IPS-NIHi7 (cell line): ENCODE data around the gene DCLK1.

Source experiments
- DNase-seq: peaks from one replicate; pipeline ENCODE4 v3.0.0; 2012; ENCODE audit warnings: mixed read lengths; ENCODE audit errors: extremely low spot score

DCLK1 gene

DNA sequence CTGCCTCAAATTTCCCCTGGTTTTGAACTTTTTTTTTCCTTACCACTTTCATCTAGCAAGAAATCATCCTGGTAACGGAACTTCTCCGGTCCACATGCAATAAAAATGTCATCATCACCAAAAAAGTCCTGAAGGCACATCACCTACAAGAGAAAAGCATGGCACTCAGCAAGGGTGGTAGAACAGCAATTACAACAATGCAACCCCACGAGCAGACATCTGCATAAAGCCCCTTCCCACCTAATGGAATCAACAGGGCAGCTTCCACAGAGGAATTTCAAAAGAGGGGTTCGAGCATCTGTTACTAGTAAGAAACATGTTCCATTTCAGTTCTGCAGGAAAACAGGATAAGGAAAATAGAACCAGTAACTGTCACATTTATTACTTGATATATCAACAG, 183.9 kb downstream of the DCLK1 start:
- no peak for DNase-seq

DNA sequence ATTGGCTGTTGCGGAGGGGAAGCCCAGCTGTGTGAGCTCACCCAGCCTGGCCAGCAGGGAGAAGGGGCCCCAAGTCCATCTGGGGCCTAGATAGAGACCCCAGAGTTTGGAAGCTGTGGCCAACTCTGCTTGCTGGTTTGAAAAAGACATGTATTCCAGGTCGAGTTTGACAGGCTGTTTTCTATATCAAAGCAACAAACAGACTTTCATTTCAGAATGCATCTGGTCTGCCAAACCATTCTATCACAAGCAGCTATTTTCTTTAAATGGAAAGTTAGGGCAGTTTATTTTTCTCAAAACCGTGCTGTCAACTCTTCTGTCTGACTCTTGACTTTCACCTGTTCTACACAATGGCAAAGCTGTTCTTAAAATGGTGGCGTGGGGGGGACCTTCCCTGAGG, 185.8 kb downstream of the DCLK1 start:
- no peak for DNase-seq

DNA sequence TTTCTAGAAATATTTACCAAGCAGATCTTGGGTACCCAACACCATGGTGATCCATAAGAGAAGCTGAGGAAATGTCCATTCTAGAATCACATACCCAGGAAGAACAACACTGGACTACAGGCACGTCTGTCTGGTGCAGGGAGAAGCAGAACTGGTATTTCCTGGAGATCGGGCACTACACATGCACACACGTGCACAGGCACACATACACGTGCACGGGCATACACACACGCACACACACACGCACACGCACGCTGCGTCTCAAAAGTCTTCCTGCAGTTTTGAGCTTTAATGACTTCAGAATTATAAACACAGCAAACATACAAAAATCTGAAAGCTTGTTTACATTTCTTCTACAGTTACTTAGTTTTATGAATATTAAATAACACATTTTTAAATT, 189.8 kb downstream of the DCLK1 start:
- DNase-seq, result no peak

DNA sequence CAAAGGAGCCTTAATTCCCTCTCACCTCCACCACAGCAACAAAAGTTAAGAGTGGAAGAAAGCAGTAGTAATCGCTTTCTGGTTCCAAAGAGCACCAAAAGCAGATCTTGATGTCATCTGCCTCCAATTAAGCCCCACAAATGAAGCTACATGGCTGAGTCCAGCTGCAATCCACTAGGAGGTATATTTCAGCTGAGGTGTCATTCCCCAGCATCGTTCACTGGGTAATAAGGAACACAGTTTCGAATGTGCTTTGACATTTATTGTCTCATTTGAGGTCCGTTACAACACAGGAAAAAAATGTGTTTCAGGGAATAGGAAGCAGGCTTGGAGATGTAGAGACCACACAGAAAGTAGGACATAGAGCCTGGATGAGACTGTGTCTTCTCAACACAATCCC, 190.4 kb downstream of the DCLK1 start:
- DNase-seq, result no peak

DNA sequence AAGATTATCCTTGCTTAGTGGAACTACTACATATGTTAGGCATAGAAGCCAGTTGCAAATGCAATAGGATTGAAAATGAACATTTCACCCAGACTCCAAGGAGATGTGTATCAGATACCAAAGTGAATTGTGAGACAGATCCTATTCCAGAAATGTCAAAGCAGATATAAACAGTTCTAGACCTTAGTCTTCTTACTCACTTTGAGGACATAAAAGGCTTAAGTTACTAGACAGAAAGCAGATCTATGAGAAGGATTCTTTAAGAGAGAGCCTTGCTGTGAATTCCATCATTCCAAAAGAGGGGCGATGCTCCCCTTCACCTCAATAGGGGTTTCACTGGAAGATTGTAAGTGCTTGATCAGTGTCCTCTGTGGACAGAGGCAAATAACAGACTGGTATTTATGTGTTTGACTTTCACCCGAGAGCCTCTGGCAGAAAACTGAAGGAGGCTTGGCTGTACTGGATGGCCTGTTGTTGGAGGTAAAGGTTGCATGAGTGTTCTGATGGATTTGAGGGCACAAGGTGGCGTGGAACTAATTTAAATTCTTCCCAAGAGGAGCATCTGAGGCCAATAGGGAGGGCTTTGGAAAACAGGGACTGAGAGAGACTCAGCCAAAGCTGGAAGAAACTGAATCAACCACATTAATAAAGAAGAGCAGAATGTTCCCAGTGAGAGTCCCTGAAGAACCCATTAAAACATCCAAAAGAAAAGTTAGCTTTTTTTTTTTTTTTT, 194.8 kb downstream of the DCLK1 start:
- DNase-seq, result no peak

DNA sequence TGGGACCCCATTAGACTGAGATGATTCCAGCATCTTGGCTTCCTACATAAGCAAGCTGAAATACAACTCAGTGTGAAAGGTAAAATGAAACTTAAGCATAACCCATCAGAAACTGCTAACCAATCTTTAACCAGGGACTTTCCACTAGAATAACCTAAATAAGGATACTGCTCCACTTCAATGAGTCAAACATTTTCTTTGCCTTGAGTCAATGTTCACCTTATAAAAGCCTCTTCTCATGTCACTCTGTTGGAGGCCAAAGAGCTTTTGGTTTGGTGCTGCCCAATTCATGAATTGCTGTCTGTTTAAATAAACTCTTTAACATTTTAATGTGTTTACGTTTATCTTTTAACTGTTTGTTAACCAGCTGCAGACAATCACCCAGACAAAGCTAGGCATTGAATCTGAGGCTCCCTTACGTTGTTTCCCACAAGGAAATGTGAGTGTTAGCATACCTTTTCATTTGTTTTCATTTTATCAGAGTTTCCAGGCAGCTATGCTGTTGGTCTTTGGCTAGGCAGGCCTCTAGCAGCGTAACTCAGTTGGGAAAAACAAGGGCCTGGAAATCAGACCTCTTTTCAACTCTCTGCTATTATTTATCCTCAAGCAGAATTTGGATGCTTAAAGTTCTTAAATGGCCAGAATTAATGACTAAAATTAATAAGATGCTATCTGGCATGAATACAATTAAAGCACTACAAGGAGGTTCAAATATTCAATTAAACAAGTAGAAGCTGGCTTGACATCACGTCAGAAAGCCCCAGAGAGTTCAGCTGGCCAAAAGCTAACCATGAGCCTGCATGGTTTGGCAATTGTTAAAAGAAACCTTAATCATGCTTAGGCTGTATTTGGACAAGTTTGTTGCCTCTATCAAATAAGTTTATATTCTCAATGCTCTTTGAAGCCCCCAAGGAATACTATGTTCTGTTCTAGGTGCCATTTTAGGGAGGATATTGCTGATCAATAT, 200.2 kb downstream of the DCLK1 start:
- DNase-seq, result no peak

DNA sequence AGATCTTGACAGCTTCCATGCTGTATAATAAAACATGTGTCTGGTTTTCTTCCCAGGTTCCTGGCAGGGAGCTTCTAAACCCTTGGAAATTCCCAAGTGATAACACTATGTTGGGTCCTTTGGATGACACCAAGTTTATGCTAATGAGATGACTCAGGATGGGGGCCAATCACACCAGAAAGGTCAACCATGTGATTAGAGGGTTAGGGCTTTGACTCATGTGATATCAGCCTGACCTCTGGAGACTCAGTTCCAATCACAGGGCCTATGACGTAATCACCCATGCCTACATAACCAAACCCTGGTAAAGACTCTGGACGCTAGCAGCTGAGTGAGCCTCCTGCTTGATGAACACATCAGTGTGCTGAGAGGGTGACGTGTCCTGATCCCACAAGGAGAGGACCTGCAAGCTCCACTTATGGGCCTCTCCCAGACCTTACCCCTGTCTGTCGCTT, 203.6 kb downstream of the DCLK1 start:
- peak; percentile 29 for DNase-seq

DNA sequence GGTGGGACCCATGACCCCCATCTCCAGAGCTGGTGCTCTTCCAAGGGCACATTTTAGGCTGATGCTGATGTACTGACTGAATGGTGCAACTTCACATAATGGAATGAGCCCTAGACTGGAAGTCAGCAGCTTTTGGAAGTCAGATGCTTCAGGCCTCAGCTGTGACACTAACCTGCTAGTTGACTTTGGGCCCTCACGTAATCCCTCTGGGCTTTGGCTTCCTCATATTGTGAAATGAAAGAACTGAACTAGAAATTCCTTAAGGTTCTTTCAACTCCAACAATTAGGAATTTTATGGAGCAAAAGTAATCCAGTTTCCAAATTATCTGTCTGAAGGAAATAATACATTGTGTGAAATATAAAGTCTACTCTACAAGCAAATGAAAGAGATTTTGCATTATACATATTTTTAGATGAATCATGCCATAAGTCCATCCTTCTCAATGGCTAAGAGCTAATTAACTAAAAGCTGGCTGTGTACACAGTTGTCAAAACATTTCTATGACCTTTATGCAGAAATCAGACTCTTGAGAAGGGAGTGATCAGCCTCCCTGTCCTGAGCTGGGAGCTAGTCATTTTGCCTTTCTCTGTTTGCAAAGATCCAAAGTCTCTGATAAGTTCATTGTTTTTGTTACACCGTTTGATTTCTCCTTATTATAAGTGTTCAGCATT, 204.2 kb downstream of the DCLK1 start:
- DNase-seq, result no peak

DNA sequence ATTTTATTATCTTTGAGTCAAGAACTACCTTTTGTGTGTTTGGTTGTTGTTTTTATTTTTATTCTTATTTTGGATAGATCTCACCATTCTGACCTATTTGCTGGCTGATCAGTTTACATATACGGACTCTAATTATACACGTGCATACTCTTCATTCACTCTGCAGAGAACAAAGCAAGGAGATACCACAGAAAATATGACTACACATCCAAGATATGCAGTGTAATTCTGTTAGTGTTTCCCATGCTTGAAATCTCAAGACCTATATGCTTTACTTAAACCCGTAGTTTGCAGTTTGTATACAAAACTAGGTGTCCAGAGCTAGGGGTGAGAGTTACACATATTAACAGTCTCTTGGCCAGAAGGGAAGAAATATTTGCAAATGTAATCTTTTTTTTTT, 205.5 kb downstream of the DCLK1 start:
- no peak for DNase-seq

DNA sequence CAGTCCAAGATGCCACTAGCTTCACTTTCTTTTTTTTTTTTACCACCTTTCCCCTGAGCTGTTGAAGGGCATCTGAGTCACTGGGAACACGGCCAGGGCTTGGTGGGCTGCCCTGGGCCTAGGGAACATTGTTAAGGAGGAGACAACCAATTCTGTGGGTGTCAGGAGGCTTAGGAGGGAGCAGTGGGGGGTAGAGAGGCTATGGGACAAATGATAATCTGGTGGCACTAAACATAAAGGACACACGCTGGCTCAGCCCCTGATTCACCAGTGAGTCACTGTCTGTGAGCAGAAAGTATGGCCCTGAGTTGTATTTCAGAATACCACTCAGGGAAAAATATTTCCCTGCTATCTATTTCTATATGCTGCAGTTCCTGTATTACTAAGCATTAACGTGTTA, 207.8 kb downstream of the DCLK1 start:
- no peak for DNase-seq

DNA sequence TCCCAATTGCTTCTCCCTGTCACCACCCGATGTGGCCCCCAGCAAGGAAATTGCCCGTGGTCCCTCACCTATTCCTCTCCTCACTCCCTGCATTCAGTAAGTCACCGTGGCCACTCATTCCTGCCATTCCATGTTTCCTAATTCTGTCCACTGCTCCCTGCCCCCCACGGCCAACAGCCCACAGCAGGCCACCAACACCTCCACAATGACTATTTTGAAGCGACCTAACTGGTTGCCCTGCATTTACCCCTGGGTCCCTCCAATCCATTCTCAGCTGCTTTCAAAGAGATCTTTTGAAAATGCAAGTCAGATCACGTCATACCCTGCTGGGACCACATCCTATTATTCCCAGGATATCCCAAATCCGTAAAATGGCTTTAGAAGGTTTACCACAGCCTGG, 210.4 kb downstream of the DCLK1 start:
- peak; percentile 21 for DNase-seq

DNA sequence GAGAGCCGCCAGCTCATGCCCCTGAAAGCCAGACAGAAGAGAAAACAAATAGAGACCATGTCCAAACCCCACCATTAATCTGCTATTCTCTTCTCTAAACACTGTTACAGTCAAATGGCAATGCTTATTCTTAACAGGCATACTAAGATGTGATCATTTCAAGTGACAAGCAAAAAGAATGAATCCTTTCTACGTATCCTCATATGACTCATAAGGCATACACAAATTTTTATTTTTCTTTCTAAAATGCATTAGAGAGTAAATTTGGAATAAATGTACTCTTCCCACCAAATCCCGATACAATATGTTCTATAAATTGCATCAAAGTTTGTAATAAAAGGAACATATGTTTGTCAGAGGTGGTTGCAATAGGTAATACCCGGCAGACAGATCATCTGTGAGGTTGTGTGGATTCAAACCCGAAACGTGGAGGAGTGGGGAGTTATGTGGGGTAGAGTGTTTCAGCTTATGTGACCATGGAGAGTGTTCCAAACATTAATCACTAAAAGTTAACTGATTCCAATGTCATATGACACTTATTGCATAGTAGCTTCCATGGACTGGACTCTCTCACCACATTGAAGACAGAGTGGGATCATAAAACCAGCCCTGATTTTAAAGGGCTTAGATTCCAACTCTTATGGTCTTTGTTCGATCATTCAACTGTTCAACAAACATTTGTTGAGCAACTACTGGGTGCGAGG, 213.1 kb downstream of the DCLK1 start:
- DNase-seq, result no peak

DNA sequence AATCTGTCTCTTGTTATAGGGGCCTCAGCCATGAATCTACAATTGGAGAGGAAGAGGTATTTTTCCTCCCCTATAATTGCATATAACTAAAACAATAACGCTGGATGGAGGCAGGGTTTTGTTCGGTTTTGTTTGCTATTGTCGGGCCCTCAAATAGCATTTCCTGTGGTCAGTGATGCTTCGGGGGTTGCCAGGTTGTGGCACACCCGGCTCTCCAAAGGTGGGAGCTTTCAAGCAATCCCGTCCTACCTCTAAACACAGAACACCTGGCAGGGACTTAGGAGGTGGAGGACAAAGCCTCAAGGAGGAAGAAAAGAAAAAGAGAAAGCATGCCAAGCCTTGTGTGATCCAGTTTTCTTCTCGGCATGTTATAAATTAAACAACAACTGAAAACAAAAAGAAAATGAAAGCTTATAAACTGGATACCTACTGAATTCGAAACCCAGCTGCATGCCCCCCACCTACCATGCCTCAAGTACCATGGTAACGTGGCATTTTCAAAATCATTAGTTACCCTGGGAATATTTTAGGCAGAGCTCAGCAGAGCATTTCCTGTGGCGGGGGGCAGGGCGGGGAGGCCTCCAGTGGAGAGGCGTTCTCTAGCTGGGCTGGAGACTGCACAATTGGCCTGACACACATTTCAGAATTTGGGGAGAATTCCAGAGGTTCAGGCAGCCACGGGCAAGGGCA, 213.8 kb downstream of the DCLK1 start:
- no peak for DNase-seq

DNA sequence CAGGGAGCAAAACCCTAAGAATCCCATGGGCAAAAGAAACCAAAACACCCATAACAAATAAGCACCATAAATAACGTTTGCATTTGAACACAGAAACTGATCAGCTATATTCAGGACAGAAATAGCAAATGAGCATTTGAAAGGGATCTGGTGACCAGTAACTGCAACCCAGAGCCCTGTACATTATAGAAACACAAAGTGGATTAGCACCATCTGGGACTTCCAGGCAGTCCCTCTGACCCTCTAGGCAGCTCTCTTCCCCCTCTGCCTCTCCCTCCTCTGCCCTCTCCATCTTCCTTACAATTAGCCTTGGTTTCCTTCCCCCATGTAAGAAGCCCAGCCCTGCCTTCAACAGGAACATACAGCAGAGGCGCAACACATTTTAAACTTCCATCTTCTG, 215.0 kb downstream of the DCLK1 start:
- no peak for DNase-seq

DNA sequence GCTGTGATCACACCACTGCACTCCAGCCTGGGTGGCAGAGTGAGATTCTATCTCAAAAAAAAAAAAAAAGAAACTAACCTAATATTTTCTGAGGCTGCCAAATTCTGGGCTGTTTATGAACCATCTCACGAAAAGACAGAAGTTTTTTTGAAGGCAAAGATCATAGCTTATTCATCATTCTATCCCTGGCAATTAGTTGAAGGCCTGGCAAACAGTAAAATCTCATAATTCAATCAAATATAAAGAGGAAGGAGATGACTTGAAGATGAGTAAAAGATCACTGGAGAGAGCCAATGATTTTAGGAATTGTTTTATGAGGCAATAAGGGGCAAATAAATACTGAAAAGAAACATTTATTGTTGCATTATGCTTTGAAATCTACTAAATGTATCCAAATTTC, 216.5 kb downstream of the DCLK1 start:
- DNase-seq, result no peak

DNA sequence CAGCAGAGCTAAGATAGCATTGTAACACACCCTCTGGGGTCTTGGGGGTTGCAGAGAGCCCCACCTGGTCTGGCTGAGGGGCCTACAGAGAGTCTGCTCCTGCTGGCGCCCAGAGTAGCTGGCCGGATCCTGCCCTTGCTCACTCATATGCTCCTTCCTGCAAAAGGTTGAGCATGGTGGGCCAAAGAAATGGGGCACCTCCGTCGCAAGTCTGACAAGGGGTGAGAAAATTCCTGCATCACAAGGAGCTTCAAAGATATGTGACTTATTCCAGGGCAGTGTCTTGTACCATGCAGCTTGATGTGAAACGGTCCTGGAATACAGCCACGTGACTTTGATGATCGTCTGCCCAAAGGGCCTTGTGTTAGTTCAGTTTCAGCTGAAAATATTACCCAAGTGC, 218.3 kb downstream of the DCLK1 start:
- DNase-seq, result no peak

DNA sequence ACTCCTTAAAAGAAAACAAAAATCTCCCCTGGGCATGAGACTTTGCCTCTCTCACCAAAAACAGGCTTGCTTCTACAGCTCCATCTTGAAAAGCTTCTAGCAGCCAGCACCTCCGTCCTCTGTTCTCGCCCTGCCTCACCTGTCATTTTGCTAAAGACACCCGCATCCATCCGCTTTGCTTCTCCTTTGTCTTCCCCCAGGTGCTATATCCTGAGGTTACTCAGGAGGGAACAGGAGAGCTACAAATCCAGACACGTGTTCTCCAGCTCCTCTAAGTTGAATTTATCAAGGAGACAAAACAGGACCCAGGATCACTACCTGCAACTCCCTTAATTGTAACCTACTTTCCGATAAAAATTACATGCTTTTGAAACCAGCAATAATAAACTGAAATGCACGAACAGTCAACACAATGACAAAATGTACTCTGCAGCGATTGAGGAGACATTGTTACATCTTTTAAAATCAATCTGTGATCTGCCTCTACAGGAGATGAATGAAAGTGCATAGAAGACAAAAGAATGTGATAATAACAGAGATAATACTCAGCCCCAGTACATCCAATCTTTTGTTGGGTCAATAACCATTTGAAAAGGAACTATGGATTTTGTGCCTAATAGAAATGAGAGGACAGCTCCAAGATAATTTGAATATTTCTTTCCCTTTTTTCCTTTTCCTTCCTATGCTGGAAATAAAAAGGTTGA, 221.2 kb downstream of the DCLK1 start:
- peak; percentile 27 for DNase-seq

DNA sequence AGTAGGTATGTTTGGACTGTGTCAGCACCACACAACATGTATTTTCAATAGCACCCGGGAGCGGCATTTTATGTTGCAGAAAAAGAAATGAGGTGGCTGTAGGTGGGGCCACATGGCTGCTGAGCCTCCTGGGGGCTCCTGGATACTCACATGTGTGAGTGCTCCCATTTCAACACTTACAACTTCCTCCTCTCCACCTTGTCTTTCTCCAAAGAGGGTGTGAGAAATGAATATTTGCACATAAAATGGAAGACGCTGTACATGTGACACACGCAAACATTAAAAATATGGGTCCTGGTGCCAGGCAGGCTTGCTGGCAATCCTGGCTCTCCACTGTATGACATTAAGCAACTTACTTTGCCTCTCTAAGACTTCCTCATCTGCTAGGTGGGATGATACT, 222.1 kb downstream of the DCLK1 start:
- DNase-seq, result no peak

DNA sequence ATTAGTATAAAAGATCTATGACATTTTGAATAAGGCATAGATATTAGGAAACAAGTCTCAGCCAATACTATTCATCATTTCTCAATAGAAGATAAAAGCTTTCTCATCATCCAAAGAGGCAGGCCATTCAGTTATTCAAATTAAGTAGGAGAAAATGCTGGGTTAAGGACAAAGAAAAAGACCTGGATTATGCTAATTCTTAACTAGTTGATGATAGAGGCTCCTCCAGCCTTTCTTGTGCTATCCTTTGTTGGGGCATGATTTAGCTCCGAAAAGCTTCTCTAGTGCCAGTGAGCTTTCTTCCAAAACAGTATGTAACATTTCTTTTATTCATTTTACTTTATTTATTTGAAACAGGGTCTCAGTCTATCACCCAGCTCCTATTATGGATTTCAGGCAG, 223.0 kb downstream of the DCLK1 start:
- no peak for DNase-seq

DNA sequence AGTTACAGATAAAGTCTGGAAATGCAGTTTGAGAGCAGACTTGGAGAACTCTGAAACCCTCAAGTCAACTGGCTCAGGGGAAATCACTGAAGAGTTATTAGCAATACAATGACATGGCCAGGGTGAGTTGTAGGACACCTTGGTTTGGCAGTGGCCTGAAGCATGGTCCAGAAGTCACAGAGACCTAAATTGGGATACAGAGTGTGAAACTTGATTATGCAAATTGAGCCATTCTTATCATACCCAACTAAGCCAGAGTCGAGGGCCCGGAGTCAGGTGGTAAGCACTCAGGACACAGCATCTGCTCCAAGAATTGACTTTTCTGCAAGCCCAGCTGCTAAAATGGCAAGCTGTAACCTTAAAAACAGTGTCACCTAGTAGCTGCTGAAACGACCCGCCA, 224.5 kb downstream of the DCLK1 start:
- DNase-seq, result no peak

DNA sequence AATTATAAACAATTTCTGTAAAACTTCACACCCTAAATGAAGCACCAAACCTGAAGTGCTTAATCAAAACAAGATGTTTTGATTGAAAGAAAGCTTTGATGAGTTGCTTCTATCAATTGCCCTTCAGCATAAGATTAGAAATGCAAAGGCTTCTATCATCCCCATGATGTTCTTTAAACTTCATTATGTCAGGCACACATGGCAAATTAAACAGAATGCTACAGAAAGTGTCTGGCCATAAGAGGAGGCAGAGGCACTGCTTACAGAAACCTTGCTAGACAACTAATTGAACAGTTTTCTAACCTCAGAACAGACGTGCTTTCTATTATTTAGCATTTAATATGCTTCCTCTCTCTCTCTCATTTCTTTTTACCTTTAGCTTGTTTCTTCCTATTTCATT, 228.1 kb downstream of the DCLK1 start:
- DNase-seq, result no peak
